T-helper 22 cell (primary cell): ENCODE data around the gene OTOL1.
"Not testable (repeated sequence)": the region's sequence is repeated elsewhere in the genome, so short reads cannot be mapped to it uniquely, and the experiment has no call there.

ENCODE experiments used
- DNase-seq: peaks from one replicate; pipeline ENCODE4 v3.0.0-alpha.2; 2020; ENCODE audit warnings: low read depth

OTOL1 gene

DNA sequence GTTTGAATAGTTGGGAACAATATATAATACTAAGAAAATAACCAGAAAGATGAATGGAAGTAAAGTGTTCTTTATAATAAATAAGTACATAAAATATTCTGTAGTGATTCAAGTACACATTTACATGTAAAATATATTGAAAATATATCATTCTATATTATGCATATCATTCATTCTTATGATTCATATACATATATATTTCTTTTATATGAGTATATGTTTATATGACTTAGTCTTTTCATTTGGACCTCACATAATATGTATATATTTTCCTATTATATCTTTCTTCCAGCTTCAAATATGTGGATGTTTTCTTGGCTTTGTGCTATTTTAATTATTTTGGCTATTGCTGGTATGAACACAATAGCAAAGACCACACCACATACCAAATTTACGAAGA, at the start of gene OTOL1:
Gene OTOL1 (plus strand): TSS at position 301 of the 400 bp plus-strand sequence. CDS start 0 bp downstream, at position 301.
- DNase-seq: no peak

DNA sequence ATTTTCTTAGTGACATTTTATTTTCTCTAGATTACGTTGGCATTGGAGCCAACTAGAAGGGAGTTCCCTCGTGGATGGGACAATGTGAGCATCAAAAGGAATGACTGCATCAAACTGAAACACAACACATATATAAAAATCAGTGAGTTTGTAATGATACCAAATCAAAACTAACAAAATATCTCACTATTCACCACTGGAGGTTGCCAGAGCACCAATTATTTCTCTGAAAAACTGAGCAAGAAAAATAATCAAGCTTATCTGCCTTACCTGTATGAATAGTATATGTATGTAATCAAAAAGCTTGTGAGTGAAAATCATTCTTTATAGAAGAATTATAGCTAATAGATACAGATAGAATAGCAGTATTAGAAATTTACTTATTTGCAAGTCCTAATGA, 46.8 kb upstream of the OTOL1 start:
- no peak for DNase-seq

DNA sequence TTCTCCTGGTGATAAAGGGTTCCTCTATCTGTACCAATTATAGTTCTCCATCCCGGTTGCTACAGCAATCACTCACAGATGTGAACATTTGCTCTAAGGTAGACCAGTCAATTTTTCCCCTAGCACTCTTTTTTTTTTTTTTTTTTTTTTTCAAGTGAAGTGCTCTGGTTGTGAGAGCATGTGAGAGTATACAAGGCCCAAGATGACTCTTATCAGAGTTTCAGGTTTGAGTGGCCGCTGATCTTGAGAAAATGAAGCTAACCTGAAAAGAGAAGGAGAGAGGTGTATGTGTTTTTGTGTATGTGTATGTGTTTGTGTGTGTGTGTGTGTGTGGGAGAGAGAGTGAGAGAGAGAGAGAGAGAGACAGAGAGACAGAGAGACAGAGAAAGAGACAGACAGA, 44.4 kb upstream of the OTOL1 start:
- no peak for DNase-seq

DNA sequence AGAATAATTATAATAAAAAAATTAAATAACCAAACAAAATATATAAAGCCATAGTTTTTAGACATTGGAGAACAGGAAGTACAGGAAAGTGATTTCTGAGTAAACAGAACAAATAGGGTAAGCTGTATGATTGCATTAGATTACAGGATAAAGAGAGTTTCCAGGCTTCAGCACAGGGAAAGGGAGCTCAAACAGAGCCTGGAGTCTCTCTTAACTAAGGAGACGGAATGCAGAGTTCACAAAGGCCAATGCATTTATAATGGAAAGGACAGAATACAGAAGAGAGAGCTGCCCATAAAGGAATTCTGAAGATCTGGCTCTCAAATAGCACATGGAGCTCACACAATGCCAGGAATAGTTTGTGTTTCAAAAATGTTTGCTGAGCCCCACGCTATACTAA, 42.0 kb upstream of the OTOL1 start:
- no peak for DNase-seq

DNA sequence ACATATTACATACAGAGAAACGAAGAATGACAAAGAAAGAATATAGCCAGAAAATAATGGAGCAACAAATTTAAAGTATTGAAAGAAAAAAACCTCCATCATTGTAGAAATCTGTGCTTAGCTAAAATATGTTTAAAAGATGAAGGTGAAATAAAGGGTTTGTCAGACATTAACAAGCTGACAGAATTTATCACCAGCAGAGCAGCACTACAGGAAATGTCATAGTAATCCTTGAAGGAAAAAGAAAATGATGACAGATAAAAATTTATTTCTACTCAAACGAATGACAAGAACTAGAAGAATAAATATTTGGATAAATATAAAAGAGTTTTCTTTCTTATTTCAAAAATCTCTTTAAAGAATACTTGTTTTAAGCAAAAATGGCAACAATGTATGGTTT, 40.6 kb upstream of the OTOL1 start:
- DNase-seq: no peak

DNA sequence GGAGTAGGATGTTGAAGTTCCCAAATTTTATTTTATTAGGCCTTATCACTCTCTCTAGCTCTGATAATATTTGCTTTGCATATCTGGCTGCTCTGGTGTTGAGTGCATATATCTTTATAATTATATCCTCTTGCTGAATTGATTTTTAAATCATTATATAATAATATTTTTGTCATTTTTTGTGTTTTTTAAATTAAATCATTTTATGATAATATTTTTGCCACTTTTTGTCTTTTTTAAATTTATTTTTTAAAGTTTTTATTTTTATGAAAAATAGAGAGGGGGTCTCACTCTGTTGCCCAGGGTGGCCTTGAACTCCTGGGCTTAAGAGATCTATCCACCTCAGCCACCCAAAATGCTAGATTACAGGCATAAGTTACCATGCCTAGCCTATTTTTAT, 34.5 kb upstream of the OTOL1 start:
- DNase-seq: no peak

DNA sequence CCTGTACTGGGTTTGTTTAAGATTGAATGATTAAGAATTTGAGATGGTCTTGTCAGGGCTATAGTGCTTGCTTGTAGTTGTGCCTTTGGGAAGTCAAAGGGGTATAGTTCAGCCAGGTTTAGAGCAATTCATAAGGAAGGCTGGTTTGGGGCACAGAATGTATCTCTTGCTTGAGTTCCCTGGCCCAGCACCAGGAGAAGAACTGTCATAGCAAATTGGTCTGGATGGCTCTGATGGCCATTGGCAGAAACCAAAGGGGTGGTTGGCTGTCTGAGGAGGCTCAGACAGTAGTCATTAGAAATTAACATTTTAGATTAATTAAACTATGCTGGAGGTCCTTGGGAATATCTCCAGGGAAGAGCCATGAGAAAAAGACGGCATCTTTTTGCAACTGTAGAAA, 25.4 kb upstream of the OTOL1 start:
- no peak for DNase-seq

DNA sequence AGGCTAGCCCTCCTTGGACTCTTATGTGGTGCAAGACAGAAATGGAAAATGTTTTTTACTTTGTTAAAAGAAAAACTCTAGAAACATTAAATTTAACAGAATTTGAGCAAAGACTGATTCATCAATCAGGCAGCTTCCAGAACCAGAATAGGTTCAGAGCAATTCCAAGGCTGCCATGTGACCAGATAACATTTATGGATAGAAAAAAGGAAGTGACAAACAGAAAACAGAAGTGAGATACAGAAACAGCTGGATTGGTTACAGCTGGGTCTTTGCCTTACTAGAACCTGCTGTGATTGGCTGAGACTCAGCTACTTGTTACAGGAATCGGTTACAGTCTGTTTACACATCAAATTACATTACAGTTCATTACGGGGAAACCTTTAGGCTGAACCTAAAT, 22.5 kb upstream of the OTOL1 start:
- no peak for DNase-seq

DNA sequence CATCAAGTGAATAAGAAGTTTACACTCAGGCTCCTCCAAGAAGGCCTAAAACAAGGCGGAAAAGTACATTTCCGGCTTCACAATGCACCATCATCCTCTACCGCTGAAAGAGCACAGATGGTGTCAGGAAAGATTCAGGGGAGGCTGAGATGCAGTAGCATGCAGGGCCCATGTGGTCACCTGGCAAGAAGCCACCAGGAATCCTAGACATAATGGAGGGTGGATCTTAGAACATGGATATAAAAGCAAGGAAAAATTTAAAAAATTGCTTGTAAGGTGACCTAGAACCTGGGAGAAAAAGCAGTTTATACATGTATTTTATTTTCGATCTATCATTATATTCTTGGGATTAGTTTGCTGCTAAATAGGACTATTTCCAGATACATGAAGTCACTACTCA, 21.9 kb upstream of the OTOL1 start:
- DNase-seq: no peak

DNA sequence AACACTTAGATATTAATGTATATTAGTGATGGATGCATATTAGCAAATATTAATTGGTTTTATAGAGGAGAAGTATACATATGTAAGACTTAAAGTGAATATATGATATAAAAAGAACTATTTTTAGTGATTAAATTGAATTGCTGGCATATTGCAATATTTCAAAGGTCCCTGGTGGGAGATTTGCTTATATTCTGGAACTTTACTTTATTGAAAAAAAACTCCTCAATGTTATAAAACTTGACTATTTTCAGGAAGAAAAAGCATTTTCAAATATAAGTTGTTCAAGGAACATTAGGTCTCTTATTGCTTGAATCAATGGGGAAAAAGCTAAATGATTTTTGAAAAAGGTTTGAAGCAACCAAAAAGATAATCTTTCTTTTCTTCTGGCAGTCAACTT, 21.4 kb upstream of the OTOL1 start:
- no peak for DNase-seq

DNA sequence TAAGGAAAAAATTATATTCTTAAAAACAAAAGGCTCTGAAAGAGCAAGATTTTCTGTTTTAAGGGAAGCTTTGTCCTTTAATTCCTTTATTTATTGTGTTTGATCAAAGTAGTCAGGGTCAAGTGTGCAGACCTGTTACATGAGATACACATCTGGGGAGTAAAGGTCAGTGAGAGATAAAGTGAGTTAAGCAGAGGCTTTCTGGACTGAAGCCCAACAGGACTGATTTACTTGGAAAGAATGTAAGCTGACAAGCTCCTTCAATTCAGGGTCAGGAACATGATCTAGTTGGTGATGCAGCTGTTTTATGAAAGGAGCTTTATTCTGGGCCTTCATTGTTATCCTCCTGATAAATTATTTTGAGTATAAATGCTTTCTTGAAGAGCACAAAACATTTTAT, 20.7 kb upstream of the OTOL1 start:
- DNase-seq: no peak

DNA sequence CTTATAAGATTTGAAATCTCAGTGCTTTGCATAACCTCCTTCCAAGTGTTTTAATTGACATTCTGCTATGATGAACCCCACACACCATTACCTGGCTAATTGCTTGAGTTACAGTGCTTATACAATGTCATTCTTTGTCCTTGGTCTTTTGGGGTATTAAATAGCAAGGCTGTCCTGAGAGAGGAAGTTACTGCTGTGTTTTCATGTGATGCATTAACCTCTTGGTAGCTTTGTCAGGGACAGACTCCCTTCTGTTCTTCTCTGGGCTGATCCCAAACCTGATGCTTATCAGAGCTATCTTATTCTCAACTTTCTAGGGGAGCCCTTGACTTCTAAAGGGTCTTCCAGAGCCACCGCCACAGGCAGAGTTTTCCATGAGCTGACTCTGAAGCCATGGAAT, 12.4 kb upstream of the OTOL1 start:
- no peak for DNase-seq

DNA sequence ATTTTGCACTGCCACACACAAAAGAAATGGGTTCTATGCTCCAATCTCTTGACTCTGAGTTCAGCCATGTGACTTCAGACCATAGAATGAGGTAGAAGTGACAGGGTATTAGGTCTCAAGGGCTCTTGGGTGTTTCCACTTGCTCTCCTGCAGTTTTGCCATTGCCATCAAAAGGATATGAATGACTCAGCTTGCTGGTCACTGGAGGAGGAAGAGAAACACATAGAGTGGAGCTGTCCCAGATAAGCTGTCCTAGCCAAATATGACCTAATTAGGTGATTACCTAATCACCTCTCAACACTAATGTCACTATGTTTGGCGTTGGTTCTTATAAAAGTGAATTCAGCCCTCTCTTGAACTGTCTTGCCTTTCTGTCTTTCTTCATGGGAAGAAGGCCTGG, 8.3 kb upstream of the OTOL1 start:
- DNase-seq: not testable (repeated sequence)

DNA sequence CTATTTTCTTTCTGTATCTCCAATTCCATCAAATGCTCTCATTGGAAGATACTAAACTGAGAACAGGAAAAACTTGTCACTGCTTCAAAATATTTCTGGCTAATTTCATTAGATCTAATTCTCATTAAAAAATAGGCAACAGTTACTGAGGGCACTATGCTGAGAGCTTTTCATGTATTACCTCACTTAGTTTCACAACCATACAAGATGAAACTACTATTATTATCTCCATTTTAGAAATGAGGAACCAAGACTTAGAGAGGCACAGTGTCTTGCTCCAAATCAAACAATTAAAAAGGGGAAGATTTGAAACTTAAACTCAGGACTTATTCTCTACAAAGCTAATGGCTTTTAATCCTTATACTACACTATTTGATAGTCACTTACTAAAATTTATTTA, 7.2 kb upstream of the OTOL1 start:
- DNase-seq: no peak

DNA sequence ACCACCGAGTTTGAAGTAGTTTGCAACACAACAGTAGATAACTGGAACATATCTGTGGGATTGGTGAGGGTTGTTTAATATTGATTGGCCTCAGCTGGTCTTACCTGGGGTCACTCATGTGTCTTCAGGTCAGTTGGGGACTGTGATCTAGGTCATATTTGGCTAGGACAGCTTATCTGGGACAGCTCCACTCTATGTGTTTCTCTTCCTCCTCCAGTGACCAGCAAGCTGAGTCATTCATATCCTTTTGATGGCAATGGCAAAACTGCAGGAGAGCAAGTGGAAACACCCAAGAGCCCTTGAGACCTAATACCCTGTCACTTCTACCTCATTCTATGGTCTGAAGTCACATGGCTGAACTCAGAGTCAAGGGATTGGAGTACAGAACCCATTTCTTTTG, 5.8 kb upstream of the OTOL1 start:
- DNase-seq: not testable (repeated sequence)

DNA sequence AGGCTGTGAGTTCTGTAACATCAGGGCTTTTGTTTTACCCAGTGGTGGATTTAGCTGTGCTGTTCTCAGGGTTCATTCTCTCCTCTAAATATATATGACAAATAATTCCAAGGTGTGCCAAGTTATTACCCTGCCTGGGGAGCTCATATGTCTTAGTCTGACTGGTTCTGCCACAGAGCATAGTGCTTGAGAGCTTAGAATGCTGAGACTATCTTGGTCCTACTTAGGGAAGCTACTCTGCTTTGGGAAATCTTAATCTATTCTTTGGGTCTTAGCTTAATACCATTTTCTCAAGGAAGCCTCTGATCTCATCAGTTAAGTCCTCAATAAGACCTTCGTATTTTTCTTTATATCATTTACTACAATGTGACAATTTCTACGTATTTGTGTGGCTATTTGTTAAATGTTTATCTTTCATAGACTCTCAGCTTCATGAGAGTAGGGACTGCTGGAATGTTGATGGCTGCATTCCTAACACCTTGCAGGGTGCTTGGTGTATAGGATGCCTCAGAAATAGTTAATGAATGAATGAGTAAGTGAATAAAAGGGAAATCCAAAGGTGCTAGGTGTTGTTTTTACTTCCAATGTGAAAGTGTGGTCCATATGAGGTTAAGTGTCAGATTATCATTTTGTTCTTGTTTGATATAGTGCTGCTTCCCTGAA, 1.8 kb downstream of the OTOL1 start:
- no peak for DNase-seq

DNA sequence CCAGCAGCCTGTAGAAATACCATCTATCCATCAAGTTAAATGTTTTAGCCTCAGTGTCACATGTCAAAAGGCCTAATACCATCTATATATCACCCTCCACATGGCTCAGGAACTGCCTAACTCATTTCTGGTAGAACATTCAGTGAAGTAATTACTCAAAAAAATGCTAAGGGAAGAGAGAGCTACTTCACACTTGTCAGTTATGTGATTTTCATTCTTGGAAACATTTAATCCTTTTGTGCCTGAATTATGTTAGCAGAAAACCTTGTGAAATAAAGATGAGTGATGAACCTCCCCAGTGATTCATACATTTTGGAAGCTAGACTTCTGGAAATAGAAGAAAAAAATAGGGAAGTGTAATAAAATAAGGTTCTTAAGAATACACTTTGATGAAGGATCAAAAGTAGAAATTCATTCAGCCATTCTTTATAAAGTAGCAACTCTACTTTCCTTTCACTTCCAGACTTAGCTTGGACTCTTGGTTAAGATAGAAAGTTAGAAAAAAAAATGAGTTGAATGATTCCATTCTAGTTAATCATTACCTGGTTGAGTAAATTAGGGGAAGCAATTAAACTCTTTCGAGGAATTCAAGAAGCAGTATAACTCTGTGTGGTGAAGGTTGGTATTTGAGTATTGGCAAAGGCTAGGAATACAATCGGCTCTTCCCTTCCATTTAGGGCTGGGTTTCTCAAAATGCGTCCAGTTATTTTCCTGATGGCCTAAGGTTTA, 3.6 kb downstream of the OTOL1 start:
- no peak for DNase-seq

DNA sequence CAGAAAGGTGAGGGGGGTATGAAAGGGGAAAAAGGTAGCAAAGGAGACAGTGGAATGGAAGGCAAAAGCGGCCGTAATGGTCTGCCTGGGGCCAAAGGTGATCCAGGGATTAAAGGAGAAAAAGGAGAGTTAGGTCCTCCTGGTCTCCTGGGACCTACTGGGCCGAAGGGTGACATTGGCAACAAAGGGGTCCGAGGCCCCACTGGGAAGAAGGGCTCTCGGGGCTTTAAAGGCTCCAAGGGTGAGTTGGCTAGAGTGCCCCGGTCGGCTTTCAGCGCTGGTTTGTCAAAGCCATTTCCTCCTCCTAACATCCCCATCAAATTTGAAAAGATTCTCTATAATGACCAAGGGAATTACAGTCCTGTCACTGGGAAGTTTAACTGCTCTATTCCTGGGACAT, 6.7 kb downstream of the OTOL1 start:
- no peak for DNase-seq

DNA sequence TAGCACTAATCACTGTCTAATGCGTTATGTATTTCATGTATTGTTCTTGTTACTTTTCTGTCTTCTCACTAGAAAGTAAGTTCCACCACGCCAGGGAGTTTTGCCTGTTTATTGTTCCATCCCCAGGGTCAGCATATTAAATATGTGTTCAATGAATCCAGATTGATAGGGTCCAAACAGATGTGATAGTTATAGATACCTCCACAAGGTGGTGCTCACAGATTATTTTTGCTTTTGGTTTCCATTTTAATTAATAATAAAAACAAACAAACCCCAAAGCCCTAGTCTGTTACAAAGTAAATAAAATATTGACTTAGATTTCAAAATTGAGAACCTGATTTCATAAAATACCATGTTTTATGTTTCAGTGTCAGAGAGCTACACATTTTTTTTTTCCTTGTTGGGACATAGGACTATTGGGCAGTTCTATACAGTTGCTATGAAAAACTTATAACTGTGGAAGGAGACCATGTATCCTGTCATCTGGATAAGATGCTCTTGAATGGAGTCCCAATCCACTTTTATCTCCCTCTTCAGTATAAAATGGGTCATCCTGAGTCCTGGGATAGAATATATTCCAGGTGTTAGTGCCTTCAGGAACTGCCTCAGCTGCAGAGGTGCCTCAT, 12.4 kb downstream of the OTOL1 start:
- no peak for DNase-seq

DNA sequence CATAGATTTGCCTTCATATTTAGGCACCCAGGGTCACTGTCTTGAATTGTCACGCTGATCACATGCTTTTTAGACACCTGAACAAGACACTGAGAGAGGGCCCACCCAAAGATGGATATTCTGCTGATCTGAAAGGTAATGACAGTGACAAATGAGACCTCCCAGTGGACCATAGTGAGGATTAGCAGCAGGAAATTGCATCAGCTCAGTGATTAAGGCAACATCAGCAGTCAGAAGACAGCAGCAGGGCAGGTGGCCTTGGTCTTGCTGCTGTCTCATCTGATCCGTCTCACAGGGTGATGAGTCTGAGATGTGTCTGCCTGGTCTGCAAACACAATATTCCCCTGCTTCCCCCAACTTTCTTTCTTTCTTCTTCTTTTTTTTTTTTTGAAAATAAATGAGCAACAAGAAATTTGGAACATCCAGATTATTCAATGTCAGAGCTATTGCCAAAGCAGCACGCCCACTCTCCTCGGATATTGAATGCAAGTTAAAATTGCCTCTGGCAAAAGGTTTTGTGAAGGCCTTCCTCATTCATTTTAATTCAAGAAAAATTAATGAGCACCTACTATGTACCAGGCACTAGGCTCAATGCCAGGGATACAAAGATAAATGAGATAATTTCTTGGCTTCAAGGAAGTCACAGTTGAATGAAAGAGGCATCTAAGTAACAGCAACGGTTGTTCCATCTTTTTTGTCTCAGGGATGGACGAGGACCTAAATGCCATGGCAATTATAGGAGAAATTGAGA, 14.1 kb downstream of the OTOL1 start:
- DNase-seq: no peak

DNA sequence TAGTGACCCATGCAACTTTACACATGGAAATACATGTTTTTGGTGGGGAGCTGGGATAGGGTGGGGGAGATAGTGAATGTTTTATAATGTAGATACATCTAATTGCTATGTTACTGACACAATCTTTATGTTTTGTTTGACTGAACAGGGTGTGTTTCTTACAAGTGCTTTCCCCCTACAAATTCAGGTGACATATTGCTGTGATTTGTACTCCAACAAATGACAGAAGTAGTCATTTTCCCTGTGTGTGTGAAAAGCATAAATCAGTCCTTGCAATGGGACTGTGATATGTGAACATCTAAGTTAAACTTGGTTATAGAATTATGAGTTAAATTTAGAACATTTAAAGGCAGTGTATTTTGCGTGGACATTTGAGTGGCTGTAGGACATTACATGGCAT, 27.3 kb downstream of the OTOL1 start:
- no peak for DNase-seq

DNA sequence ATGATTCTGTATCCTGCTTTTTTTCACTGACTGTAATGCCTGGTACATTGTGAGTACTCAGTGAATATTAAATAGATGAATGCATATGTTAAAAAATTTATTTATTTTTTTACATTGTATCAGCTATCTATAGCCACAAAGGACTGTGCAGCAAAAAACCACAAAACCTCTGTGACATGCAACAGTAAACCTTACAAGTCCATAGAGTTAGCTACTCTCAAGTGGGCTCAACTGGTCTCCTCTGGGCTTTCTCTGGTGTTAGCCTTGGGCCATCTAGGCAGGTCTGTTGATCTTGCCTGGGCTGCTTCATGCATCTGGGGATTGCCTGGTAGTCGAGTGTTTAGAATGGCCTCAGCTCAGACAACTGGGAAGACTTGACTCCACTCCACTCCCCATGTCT, 35.3 kb downstream of the OTOL1 start:
- no peak for DNase-seq

DNA sequence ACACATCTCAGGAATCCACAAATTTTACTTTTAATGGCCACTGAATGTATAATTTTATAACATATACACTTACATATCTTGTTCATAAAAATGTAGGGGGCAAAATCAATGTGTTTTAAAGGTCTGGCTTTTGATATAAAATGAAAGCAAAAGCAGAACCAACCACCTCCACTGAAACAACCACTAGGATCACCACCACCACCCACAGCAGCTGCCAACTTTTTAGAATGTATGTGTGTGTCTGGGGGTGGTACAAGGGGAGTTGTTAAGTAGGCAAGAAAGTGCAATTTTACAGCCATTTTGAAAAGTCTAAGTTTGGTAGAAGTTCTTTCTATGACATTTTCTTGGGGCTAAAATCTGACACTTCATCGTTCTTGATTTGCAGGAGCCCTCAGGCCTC, 44.0 kb downstream of the OTOL1 start:
- no peak for DNase-seq
